OCI-LY3 (cell line): ENCODE results near the gene RAB39A.

Experiments
- EZH2phosphoT487 ChIP-seq: fragments of 200-600 bp; shearing (Covaris generic); IDR thresholded peaks from 2 replicates; pipeline ENCODE4 v1.6.1; 2018; ENCODE audit warnings: antibody characterized with exemption, mixed run types, low read depth
- TF ChIP-seq, protein P1 (sequence below): fragments of 200-600, 300-600 bp; sonication (generic); IDR thresholded peaks from 2 replicates; pipeline ENCODE4 v1.5.1; 2014; ENCODE audit warnings: antibody characterized with exemption, low read length, low read depth

DNA sequence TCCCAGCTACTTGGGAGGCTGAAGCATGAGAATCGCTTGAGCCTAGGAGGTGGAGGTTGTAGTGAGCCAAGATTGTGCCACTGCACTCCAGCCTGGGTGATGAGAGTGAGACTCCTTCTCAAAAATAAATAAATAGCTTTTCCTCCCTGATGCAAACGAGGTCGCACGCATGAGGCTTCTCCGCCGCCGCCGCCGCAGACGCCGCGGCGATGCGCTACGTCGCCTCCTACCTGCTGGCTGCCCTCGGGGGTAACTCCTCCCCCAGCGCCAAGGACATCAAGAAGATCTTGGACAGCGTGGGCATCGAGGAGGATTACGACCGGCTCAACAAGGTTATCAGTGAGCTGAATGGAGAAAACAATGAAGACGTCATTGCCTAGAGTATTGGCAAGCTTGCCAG is 20.0 kb upstream of the RAB39A start:
- TF ChIP-seq, protein P1, sequence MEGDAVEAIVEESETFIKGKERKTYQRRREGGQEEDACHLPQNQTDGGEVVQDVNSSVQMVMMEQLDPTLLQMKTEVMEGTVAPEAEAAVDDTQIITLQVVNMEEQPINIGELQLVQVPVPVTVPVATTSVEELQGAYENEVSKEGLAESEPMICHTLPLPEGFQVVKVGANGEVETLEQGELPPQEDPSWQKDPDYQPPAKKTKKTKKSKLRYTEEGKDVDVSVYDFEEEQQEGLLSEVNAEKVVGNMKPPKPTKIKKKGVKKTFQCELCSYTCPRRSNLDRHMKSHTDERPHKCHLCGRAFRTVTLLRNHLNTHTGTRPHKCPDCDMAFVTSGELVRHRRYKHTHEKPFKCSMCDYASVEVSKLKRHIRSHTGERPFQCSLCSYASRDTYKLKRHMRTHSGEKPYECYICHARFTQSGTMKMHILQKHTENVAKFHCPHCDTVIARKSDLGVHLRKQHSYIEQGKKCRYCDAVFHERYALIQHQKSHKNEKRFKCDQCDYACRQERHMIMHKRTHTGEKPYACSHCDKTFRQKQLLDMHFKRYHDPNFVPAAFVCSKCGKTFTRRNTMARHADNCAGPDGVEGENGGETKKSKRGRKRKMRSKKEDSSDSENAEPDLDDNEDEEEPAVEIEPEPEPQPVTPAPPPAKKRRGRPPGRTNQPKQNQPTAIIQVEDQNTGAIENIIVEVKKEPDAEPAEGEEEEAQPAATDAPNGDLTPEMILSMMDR, result no peak
- TF ChIP-seq EZH2phosphoT487, result no peak
